ENCODE results near the gene CCT2.

The CCT2 gene

DNA sequence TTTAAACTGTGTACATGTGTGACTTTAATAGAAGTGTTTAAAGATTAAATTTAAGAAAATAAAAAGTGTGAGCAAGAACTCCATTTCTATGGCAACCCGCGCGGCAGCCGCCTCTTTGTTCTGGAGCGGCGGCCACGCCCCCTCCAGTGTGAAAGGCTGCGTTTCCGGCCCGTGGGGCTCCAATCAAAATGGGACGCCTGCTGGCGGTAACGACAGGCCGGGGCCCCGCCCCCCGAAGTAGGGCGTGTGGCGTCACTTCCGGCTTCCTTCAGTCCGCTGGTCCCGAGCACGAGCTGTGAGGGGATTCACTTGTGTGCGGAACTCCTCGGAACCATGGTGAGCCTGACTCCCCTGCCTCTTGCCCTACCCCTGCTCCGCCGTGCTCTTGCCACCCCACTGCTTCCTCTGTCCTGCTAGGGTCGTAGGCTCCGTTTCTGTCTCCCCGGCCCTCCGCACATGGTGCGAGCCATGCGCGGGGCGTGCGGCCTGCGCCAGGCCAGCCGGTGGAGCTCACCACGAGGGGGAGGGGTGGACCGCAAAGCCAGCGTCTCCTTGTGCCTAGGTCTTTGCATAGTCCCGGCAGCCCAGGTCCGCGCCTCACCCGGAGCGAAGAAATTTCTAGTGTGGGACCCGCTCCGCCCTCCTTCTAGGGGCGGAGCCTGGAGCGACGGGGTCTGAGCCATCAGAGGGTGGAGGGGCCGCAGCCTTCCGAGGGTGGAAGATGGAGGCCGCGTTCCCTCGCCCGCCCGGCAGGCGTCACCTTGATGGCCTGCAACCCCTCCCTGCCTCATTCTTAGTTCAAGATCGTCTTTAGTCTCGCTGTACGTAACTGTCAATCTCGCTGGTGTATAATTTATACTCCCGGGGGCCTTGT is at the start of gene CCT2 (continued):
- TF ChIP-seq KLF17 (tag by site-specific recombination; IDR thresholded peaks at IDR 0.05) = peak; percentile 70
- TF ChIP-seq ZNF2 (tag by site-specific recombination; IDR thresholded peaks at IDR 0.05) = peak; percentile 95
- no peak for TF ChIP-seq GLI2 (tag by site-specific recombination; IDR thresholded peaks at IDR 0.05; ENCODE audit: borderline replicate concordance, low read depth)
- TF ChIP-seq ZFP41 (tag by site-specific recombination; IDR thresholded peaks at IDR 0.05; ENCODE audit: borderline replicate concordance) = no peak
- TF ChIP-seq ZNF423 (tag by site-specific recombination; IDR thresholded peaks at IDR 0.05) = 0 out of 2 replicates have a peak, but pooled peaks have one; percentile 26
- no peak for TF ChIP-seq SALL2 (tag by site-specific recombination; IDR thresholded peaks at IDR 0.05; ENCODE audit: borderline replicate concordance)
- peak; percentile 90 for TF ChIP-seq ZBTB17 (tag by site-specific recombination; IDR thresholded peaks at IDR 0.05)
- no peak for TF ChIP-seq ZNF155 (tag by site-specific recombination; IDR thresholded peaks at IDR 0.05)
- no peak; the same call in 1 of the 2 replicates for TF ChIP-seq ZNF10 (tag by site-specific recombination; IDR thresholded peaks at IDR 0.05)
- no peak for TF ChIP-seq ZNF626 (tag by site-specific recombination; IDR thresholded peaks at IDR 0.05)
- no peak for TF ChIP-seq ZNF202 (tag by site-specific recombination; IDR thresholded peaks at IDR 0.05; ENCODE audit: borderline replicate concordance)
- no peak for TF ChIP-seq ZNF654 (tag by site-specific recombination; IDR thresholded peaks at IDR 0.05; ENCODE audit: low read depth)
- no peak for TF ChIP-seq GLI4 (tag by site-specific recombination; IDR thresholded peaks at IDR 0.05)
- peak; percentile 97 for TF ChIP-seq ZXDB (tag by site-specific recombination; IDR thresholded peaks at IDR 0.05)
- no peak for TF ChIP-seq ZNF214 (tag by site-specific recombination; IDR thresholded peaks at IDR 0.05; ENCODE audit: borderline replicate concordance)
- peak; percentile 37; the same call in 1 of the 2 replicates for TF ChIP-seq REST (tag by site-specific recombination; IDR thresholded peaks at IDR 0.05)
- TF ChIP-seq ZNF324 (tag by site-specific recombination; IDR thresholded peaks at IDR 0.05) = peak; percentile 74; the same call in 1 of the 2 replicates
- TF ChIP-seq OVOL3 (tag by site-specific recombination; IDR thresholded peaks at IDR 0.05) = no peak
- no peak for TF ChIP-seq ZNF184 (tag by site-specific recombination; IDR thresholded peaks at IDR 0.05)
- peak; percentile 98 for TF ChIP-seq PRDM10 (tag by site-specific recombination; IDR thresholded peaks at IDR 0.05)
- peak; percentile 84 for TF ChIP-seq CTCF (tag by site-specific recombination; IDR thresholded peaks at IDR 0.05)
- TF ChIP-seq, protein P1, sequence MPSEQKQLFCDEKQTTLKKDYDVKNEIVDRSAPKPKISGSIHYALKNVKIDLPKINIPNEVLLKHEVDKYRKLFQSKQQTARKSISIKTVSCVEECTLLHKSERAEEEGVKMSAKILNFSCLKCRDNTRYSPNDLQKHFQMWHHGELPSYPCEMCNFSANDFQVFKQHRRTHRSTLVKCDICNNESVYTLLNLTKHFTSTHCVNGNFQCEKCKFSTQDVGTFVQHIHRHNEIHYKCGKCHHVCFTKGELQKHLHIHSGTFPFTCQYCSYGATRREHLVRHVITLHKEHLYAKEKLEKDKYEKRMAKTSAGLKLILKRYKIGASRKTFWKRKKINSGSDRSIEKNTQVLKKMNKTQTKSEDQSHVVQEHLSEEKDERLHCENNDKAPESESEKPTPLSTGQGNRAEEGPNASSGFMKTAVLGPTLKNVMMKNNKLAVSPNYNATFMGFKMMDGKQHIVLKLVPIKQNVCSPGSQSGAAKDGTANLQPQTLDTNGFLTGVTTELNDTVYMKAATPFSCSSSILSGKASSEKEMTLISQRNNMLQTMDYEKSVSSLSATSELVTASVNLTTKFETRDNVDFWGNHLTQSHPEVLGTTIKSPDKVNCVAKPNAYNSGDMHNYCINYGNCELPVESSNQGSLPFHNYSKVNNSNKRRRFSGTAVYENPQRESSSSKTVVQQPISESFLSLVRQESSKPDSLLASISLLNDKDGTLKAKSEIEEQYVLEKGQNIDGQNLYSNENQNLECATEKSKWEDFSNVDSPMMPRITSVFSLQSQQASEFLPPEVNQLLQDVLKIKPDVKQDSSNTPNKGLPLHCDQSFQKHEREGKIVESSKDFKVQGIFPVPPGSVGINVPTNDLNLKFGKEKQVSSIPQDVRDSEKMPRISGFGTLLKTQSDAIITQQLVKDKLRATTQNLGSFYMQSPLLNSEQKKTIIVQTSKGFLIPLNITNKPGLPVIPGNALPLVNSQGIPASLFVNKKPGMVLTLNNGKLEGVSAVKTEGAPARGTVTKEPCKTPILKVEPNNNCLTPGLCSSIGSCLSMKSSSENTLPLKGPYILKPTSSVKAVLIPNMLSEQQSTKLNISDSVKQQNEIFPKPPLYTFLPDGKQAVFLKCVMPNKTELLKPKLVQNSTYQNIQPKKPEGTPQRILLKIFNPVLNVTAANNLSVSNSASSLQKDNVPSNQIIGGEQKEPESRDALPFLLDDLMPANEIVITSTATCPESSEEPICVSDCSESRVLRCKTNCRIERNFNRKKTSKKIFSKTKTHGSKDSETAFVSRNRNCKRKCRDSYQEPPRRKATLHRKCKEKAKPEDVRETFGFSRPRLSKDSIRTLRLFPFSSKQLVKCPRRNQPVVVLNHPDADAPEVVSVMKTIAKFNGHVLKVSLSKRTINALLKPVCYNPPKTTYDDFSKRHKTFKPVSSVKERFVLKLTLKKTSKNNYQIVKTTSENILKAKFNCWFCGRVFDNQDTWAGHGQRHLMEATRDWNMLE (tag by site-specific recombination; conservative IDR thresholded peaks at IDR 0.05; ENCODE audit: low read depth) = peak; percentile 68

Data from HEK293 (cell line).